ENCODE measurements around the gene AIG1. TPM values are rescaled to one million over a fixed set of nuclear protein-coding genes. Genes with fewer than 3 reads are reported as not detected.

AIG1 gene
- polyA plus RNA-seq, 1 donor from 2014 or later: 23.2 TPM

GRCh38 chr6:143125455-143125854 lies 64.8 kb downstream of the AIG1 start:
- H2AFZ ChIP-seq (ENCODE audit: low read depth, low read length): no peak overlapping the region
- TF ChIP-seq TAF1 (IDR thresholded peaks at IDR 0.05; ENCODE audit: low read depth) (no peak), EP300 (conservative IDR thresholded peaks at IDR 0.05; ENCODE audit: poor library complexity, severe bottlenecking) (no peak)
- no peaks in the 10 kb centered on the region for H4K20me1 ChIP-seq (ENCODE audit: insufficient read depth)
- no peaks in the 10 kb centered on the region for H3K9me3 ChIP-seq (ENCODE audit: low read length)
- H3K4me3 ChIP-seq (ENCODE audit: low read length): no peak overlapping the region
- no peaks in the 10 kb centered on the region for H3F3A ChIP-seq (ENCODE audit: insufficient read depth, low read length, poor library complexity, severe bottlenecking)
- no peak overlapping the region for H3K4me2 ChIP-seq (ENCODE audit: low read length)
- H3K9ac ChIP-seq (ENCODE audit: low read length): no peak overlapping the region
- no peaks in the 10 kb centered on the region for H3K36me3 ChIP-seq (ENCODE audit: insufficient read depth, low read length)
- H3K27ac ChIP-seq (ENCODE audit: low read length): no peak overlapping the region
- no peaks in the 10 kb centered on the region for H3K79me2 ChIP-seq (replicated peaks; ENCODE audit: insufficient read depth, low read length)
- H3K27me3 ChIP-seq (ENCODE audit: insufficient read depth, low read depth, low read length): no peaks in the 10 kb centered on the region
- no peaks in the 10 kb centered on the region for H3K9me2 ChIP-seq (ENCODE audit: insufficient read depth, low read length)

GRCh38 chr6:143125864-143126573 lies 65.3 kb downstream of the AIG1 start:
- Histone ChIP-seq H2AFZ (ENCODE audit: low read depth, low read length) (no peak overlapping the region), H3K9ac (ENCODE audit: low read length) (no peak overlapping the region), H3K4me3 (ENCODE audit: low read length) (no peak overlapping the region), H3F3A (ENCODE audit: insufficient read depth, low read length, poor library complexity, severe bottlenecking) (no peaks in the 10 kb centered on the region), H3K79me2 (replicated peaks; ENCODE audit: insufficient read depth, low read length) (no peaks in the 10 kb centered on the region), H4K20me1 (ENCODE audit: insufficient read depth) (no peaks in the 10 kb centered on the region), H3K36me3 (ENCODE audit: insufficient read depth, low read length) (no peaks in the 10 kb centered on the region), H3K9me2 (ENCODE audit: insufficient read depth, low read length) (no peaks in the 10 kb centered on the region), H3K27me3 (ENCODE audit: insufficient read depth, low read depth, low read length) (no peaks in the 10 kb centered on the region), H3K27ac (ENCODE audit: low read length) (no peak overlapping the region), H3K9me3 (ENCODE audit: low read length) (no peaks in the 10 kb centered on the region), H3K4me2 (ENCODE audit: low read length) (no peak overlapping the region)
- TF ChIP-seq EP300 (conservative IDR thresholded peaks at IDR 0.05; ENCODE audit: poor library complexity, severe bottlenecking) (no peak), TAF1 (IDR thresholded peaks at IDR 0.05; ENCODE audit: low read depth) (no peak), RAD21 (conservative IDR thresholded peaks at IDR 0.05) (no peak), POLR2AphosphoS5 (IDR thresholded peaks at IDR 0.05) (no peak), MXI1 (conservative IDR thresholded peaks at IDR 0.05; ENCODE audit: poor library complexity, severe bottlenecking) (no peak), EZH2 (IDR thresholded peaks at IDR 0.05; ENCODE audit: borderline replicate concordance, insufficient read depth, low read length, poor library complexity, severe bottlenecking) (no peak), SMC3 (conservative IDR thresholded peaks at IDR 0.05; ENCODE audit: poor library complexity) (no peak), CTCF (IDR thresholded peaks at IDR 0.05; ENCODE audit: poor library complexity, severe bottlenecking) (no peak), REST (IDR thresholded peaks at IDR 0.05; ENCODE audit: borderline replicate concordance) (no peak)
